GM23338 (cell line): ENCODE measurements around the gene GIMAP7. TPM values are rescaled to one million over a fixed set of nuclear protein-coding genes. Genes with fewer than 3 reads are reported as not detected.

ENCODE experiments used
- ATAC-seq: fragments of 200-7000 bp; cut with Tn5 transposase; 3 replicates; pipeline ENCODE4 v1.9.1; 2020
- DNase-seq: peaks from one replicate; pipeline ENCODE4 v3.0.0-alpha.2; 2015; ENCODE audit warnings: low spot score
- H2AFZ ChIP-seq: fragments of 200-600 bp; sonication (generic); 2 replicates; pipeline ENCODE4 v1.8.0; 2016; ENCODE audit warnings: antibody characterized with exemption, mild to moderate bottlenecking, moderate library complexity
- H3F3A ChIP-seq: fragments of 200-600 bp; sonication (generic); replicated peaks from 2 replicates; pipeline ENCODE4 v1.8.0; 2017; ENCODE audit warnings: antibody characterized with exemption, mixed run types, low read depth
- H3K27ac ChIP-seq: fragments of 200-600 bp; sonication (generic); 2 replicates; pipeline ENCODE4 v1.6.1; 2016; ENCODE audit warnings: low read depth
- H3K27me3 ChIP-seq: fragments of 200-600 bp; sonication (generic); 2 replicates; pipeline ENCODE4 v1.8.0; 2016; ENCODE audit warnings: mild to moderate bottlenecking, mixed run types, moderate library complexity; ENCODE audit not compliant: insufficient read depth
- H3K36me3 ChIP-seq: fragments of 200-600 bp; sonication (generic); 2 replicates; pipeline ENCODE4 v1.8.0; 2016; ENCODE audit warnings: mild to moderate bottlenecking; ENCODE audit not compliant: insufficient read depth
- H3K4me1 ChIP-seq: fragments of 200-600 bp; sonication (generic); 2 replicates; pipeline ENCODE4 v1.8.0; 2016; ENCODE audit warnings: mild to moderate bottlenecking, moderate library complexity; ENCODE audit not compliant: insufficient read depth
- H3K4me2 ChIP-seq: fragments of 200-600 bp; sonication (generic); 2 replicates; pipeline ENCODE4 v1.7.1; 2017; ENCODE audit warnings: mixed run types
- H3K4me3 ChIP-seq: fragments of 200-600 bp; sonication (generic); 2 replicates; pipeline ENCODE4 v1.6.1; 2016; ENCODE audit warnings: mixed run types
- H3K79me2 ChIP-seq: fragments of 200-600 bp; sonication (generic); replicated peaks from 2 replicates; pipeline ENCODE4 v1.8.0; 2017; ENCODE audit warnings: mild to moderate bottlenecking; ENCODE audit not compliant: insufficient read depth
- H3K9me2 ChIP-seq: fragments of 200-600 bp; sonication (generic); 2 replicates; pipeline ENCODE4 v1.8.0; 2017; ENCODE audit not compliant: insufficient read depth
- H4K20me1 ChIP-seq: fragments of 200-600 bp; sonication (generic); replicated peaks from 2 replicates; pipeline ENCODE4 v1.8.0; 2017; ENCODE audit warnings: mild to moderate bottlenecking; ENCODE audit not compliant: insufficient read depth
- H3K27ac Mint-ChIP-seq: 2 replicates; pipeline ENCODE4 v1.8.0; 2020; ENCODE audit warnings: inconsistent platforms, mild to moderate bottlenecking, moderate library complexity, mixed read lengths
- H3K27me3 Mint-ChIP-seq: 3 replicates; pipeline ENCODE4 v1.8.0; 2022; ENCODE audit warnings: low read depth, mild to moderate bottlenecking, moderate library complexity, mixed read lengths, inconsistent platforms; ENCODE audit not compliant: insufficient read depth, poor library complexity
- H3K36me3 Mint-ChIP-seq: 3 replicates; pipeline ENCODE4 v1.8.0; 2021; ENCODE audit warnings: low read depth, mild to moderate bottlenecking, inconsistent platforms, moderate library complexity, mixed read lengths
- H3K4me1 Mint-ChIP-seq: 3 replicates; pipeline ENCODE4 v1.8.0; 2020; ENCODE audit warnings: mild to moderate bottlenecking, inconsistent platforms, mixed read lengths
- H3K4me3 Mint-ChIP-seq: 3 replicates; pipeline ENCODE4 v1.8.0; 2021; ENCODE audit warnings: moderate library complexity, mild to moderate bottlenecking, inconsistent platforms, mixed read lengths
- H3K9me3 Mint-ChIP-seq: 3 replicates; pipeline ENCODE4 v1.8.0; 2020; ENCODE audit warnings: moderate library complexity, mild to moderate bottlenecking, inconsistent platforms, mixed read lengths
- CREB1 ChIP-seq: fragments of 250-450 bp; sonication (Bioruptor Pico); IDR thresholded peaks from 2 replicates; pipeline ENCODE4 v1.5.0; 2020; ENCODE audit warnings: low read depth, mild to moderate bottlenecking, moderate library complexity
- CTCF ChIP-seq, 2 experiments: fragments of 200-600 bp in 1 of 2; sonication (generic) in 1 of 2; conservative IDR thresholded peaks; 2 replicates each; pipeline versions ENCODE4 v1.5.1 to v1.6.1; 2016 to 2017; ENCODE audit warnings: antibody characterized with exemption in 2 of 2, low read depth in 2 of 2, mild to moderate bottlenecking in 2 of 2, moderate library complexity in 1 of 2
- EZH2 ChIP-seq: fragments of 200-600 bp; sonication (generic); IDR thresholded peaks from one replicate; pipeline ENCODE4 v1.8.0; 2017; ENCODE audit warnings: antibody characterized with exemption, mild to moderate bottlenecking, low read depth; ENCODE audit not compliant: unreplicated experiment
- JUNB ChIP-seq: IDR thresholded peaks from one replicate; pipeline ENCODE4 v1.6.1; 2016; ENCODE audit warnings: antibody characterized with exemption; ENCODE audit not compliant: unreplicated experiment
- NANOG ChIP-seq: IDR thresholded peaks from 2 replicates; pipeline ENCODE4 v1.6.1; 2016; ENCODE audit warnings: antibody characterized with exemption, borderline replicate concordance
- POLR2AphosphoS5 ChIP-seq: IDR thresholded peaks from 2 replicates; pipeline ENCODE4 v1.6.1; 2016; ENCODE audit warnings: antibody characterized with exemption, low read depth
- REST ChIP-seq: IDR thresholded peaks from one replicate; pipeline ENCODE4 v1.6.1; 2018; ENCODE audit warnings: antibody characterized with exemption; ENCODE audit not compliant: unreplicated experiment
- STAT1 ChIP-seq: IDR thresholded peaks from one replicate; pipeline ENCODE4 v1.6.1; 2016; ENCODE audit warnings: antibody characterized with exemption; ENCODE audit not compliant: unreplicated experiment
- ZNF114 ChIP-seq: fragments of 250-450 bp; sonication (Bioruptor Pico); IDR thresholded peaks from 2 replicates; pipeline ENCODE4 v1.5.0; 2020; ENCODE audit warnings: mild to moderate bottlenecking, moderate library complexity
- ZNF331 ChIP-seq: fragments of 250-450 bp; sonication (Bioruptor Pico); IDR thresholded peaks from 2 replicates; pipeline ENCODE4 v1.5.0; 2020; ENCODE audit warnings: low read depth, mild to moderate bottlenecking, moderate library complexity
- ZNF462 ChIP-seq: fragments of 250-450 bp; sonication (Bioruptor Pico); IDR thresholded peaks from 2 replicates; pipeline ENCODE4 v1.5.0; 2020; ENCODE audit warnings: mild to moderate bottlenecking, moderate library complexity
- polyA plus RNA-seq: library from polyadenylated mRNA; unstranded; fragments of >200 nt; fragmentation: Nextera tagmentation; extraction: Ambion mirVana; gene quantifications from 2 replicates; pipeline ENCODE4 v1.2.1, GENCODE V29; 2016
- total RNA-seq: library from RNA; depleted of rRNA; stranded (reverse); fragments of >200 nt; shearing (Covaris generic); gene quantifications from 2 replicates; pipeline ENCODE4 v1.2.3, GENCODE V29; 2014
- TF ChIP-seq, protein P1 (sequence below): IDR thresholded peaks from 2 replicates; pipeline ENCODE4 v1.6.1; 2016; ENCODE audit warnings: antibody characterized with exemption

The GIMAP7 gene
- total and polyA plus RNA-seq, 2 experiments from 2014 or later = not detected

DNA sequence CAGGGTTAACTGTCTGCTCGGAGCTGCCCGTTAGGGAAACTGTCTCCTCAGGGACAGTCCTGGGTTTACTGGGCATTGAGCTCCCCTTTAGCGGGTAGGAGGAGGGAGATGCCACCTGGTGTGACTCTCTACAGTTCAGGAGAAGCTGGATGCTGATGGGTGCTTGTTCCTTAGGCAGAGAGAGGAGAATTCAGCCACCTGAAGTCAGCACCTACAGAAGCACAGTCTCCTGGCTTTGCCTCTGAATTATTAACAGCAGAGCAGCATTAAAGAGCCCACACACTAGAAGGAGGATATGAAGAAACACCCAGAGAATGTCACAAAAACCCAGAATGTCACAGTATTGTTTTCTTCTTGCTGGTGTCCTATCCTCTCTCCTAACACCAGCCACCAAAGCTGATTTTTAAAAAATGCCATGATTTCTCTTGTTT lies 53.2 kb downstream of the GIMAP7 start (continued):
- no peak for TF ChIP-seq ZNF462 (CRISPR knock-in tag)

GRCh38 chr7:150568714-150569113 lies 54.0 kb downstream of the GIMAP7 start:
- H3K36me3 ChIP-seq = no peaks in the 10 kb centered on the region
- H3F3A ChIP-seq = no peaks in the 10 kb centered on the region
- peaks cover 34% of the 10 kb centered on the region for H3K4me1 Mint-ChIP-seq
- H3K79me2 ChIP-seq = no peaks in the 10 kb centered on the region
- H3K36me3 Mint-ChIP-seq = no peaks in the 10 kb centered on the region
- peaks cover 2% of the 10 kb centered on the region for H3K27me3 Mint-ChIP-seq
- H3K4me3 ChIP-seq = no peak overlapping the region
- H3K27me3 ChIP-seq = no peaks in the 10 kb centered on the region
- H3K4me3 Mint-ChIP-seq = no peak overlapping the region
- no peaks in the 10 kb centered on the region for H3K9me3 Mint-ChIP-seq
- H2AFZ ChIP-seq = no peak overlapping the region
- H3K4me1 ChIP-seq = peaks cover 38% of the 10 kb centered on the region
- no peaks in the 10 kb centered on the region for H4K20me1 ChIP-seq
- ATAC-seq (no peak), DNase-seq (no peak)
- H3K27ac Mint-ChIP-seq = no peak overlapping the region
- no peak overlapping the region for H3K4me2 ChIP-seq
- no peaks in the 10 kb centered on the region; the same call in 1 of the 2 replicates for H3K9me2 ChIP-seq
- H3K27ac ChIP-seq = no peak overlapping the region
- TF ChIP-seq POLR2AphosphoS5 (no peak), NANOG (no peak), JUNB (no peak), STAT1 (no peak), CREB1 (CRISPR knock-in tag) (no peak), REST (no peak), ZNF331 (CRISPR knock-in tag) (no peak), CTCF (conservative IDR thresholded peaks at IDR 0.05; ENCODE audit: low read depth in 2 of 2) (no peak), ZNF114 (no peak), EZH2 (no peak)
- TF ChIP-seq, protein P1, sequence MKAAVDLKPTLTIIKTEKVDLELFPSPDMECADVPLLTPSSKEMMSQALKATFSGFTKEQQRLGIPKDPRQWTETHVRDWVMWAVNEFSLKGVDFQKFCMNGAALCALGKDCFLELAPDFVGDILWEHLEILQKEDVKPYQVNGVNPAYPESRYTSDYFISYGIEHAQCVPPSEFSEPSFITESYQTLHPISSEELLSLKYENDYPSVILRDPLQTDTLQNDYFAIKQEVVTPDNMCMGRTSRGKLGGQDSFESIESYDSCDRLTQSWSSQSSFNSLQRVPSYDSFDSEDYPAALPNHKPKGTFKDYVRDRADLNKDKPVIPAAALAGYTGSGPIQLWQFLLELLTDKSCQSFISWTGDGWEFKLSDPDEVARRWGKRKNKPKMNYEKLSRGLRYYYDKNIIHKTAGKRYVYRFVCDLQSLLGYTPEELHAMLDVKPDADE = no peak
